GM12865 (cell line): ENCODE measurements around the gene RPS3.

Experiments
- DNase-seq: peaks from one replicate; pipeline ENCODE4 v3.0.0; 2010; ENCODE audit warnings: low read depth
- H3K4me3 ChIP-seq: 2 replicates; pipeline ENCODE4 v1.5.1; 2011; ENCODE audit warnings: mild to moderate bottlenecking, low read depth, low read length, control low read depth
- TF ChIP-seq, protein P1 (sequence below): IDR thresholded peaks from 2 replicates; pipeline ENCODE4 v1.5.1; 2011; ENCODE audit warnings: low read length, control low read depth, low read depth, inconsistent platforms; ENCODE audit not compliant: insufficient read depth; ENCODE audit errors: missing control alignments

Gene RPS3

DNA sequence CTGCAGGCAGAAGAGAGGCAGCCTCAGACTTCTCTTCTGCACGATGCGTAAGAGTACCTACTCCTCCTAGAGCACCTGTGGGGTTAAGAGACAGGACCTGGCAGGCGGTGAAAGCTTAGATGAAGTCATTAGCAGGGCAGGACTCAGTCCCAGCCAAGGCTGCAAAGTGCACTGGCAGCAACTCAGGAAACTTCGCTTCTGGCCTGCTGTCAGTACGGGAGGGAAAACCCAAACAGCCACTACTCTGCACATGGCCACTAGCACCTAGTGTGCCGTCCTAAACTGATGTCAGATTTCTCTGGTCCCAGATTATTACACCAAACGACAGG is 42.5 kb downstream of the RPS3 start:
- H3K4me3 ChIP-seq, result no peak overlapping the region
- TF ChIP-seq, protein P1, sequence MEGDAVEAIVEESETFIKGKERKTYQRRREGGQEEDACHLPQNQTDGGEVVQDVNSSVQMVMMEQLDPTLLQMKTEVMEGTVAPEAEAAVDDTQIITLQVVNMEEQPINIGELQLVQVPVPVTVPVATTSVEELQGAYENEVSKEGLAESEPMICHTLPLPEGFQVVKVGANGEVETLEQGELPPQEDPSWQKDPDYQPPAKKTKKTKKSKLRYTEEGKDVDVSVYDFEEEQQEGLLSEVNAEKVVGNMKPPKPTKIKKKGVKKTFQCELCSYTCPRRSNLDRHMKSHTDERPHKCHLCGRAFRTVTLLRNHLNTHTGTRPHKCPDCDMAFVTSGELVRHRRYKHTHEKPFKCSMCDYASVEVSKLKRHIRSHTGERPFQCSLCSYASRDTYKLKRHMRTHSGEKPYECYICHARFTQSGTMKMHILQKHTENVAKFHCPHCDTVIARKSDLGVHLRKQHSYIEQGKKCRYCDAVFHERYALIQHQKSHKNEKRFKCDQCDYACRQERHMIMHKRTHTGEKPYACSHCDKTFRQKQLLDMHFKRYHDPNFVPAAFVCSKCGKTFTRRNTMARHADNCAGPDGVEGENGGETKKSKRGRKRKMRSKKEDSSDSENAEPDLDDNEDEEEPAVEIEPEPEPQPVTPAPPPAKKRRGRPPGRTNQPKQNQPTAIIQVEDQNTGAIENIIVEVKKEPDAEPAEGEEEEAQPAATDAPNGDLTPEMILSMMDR, result no peak
- DNase-seq, result no peak

DNA sequence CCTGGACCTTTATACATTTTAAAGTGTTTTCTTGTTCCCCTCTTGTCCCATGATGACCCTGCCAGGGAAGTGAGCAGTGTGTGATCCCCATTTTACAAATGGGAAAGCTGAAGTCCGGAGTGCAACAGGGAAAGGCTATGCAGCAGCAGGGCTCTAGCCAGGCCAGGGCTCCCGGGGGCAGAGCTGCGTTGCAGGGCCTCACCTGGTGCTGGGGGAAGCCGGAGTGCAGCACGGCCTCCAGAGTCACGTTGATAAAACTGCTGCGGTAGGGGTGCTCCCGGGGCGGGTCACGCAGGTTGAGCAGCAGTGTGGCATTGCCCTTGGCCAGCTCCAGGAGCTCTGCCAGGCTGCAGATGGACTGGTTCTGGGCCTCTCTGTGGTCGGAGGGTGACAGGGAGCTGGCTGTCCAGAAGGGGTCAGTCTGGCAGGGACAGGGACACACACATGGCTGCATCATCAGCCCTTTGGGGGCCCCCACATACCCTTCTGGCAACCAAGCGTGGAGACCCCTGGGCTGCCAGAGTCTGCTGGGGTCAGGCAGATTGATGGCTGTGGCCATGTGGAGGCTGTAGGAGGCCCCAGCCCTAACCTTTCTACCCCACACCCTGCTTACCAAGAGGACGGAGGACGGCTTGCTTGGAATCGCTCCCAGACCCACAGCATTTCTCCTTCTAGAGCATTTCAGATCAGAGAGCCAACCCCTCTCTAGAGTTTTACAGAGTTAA is 43.0 kb downstream of the RPS3 start:
- H3K4me3 ChIP-seq, result no peak overlapping the region
- no peak for DNase-seq
- TF ChIP-seq, protein P1, result no peak

GRCh38 chr11:75443043-75443442 is 43.7 kb downstream of the RPS3 start:
- TF ChIP-seq, protein P1, result no peak
- no peak for DNase-seq
- H3K4me3 ChIP-seq, result no peak overlapping the region

GRCh38 chr11:75445315-75445953 is 46.1 kb downstream of the RPS3 start:
- peak; percentile 54 for DNase-seq
- TF ChIP-seq, protein P1, result peak; percentile 97
- no peak overlapping the region for H3K4me3 ChIP-seq

- TF ChIP-seq, protein P1, result no peak
- H3K4me3 ChIP-seq, result no peak overlapping the region
- DNase-seq, result no peak
Measured at GRCh38 chr11:75447415-75447814, 48.1 kb downstream of the RPS3 start.

GRCh38 chr11:75449271-75449670 is 50.0 kb downstream of the RPS3 start:
- H3K4me3 ChIP-seq, result no peak overlapping the region
- DNase-seq, result no peak
- TF ChIP-seq, protein P1, result no peak
